CD14-positive monocyte (primary cell): Measurements from ENCODE around the gene SMARCA4. TPM values are rescaled to one million over a fixed set of nuclear protein-coding genes. Genes with fewer than 3 reads are reported as not detected.

Source experiments
- DNase-seq, 3 donors: peaks; one replicate each; pipeline ENCODE4 v3.0.0-alpha.2; 2011 to 2022
- H2AFZ ChIP-seq: 2 replicates; pipeline ENCODE4 v1.6.0; 2012; ENCODE audit warnings: mild to moderate bottlenecking, low read depth, low read length, inconsistent platforms; ENCODE audit not compliant: insufficient read depth, poor library complexity, severe bottlenecking
- H3K27ac ChIP-seq, 2 donors: 1 replicate in 1 of 2; 2 replicates in 1 of 2; pipeline ENCODE4 v1.5.1; 2012 to 2013; ENCODE audit warnings: low read length in 2 of 2, control low read depth in 1 of 2, inconsistent platforms in 1 of 2, low read depth in 1 of 2, mild to moderate bottlenecking in 1 of 2
- H3K27me3 ChIP-seq, 2 donors: one replicate each; pipeline versions ENCODE4 v1.6.0 to v1.6.1; 2011 to 2013; ENCODE audit warnings: low read length in 2 of 2; ENCODE audit not compliant: control insufficient read depth in 2 of 2, insufficient read depth in 2 of 2
- H3K36me3 ChIP-seq, 2 donors: replicated peaks in 1 of 2; 1 replicate in 1 of 2; 2 replicates in 1 of 2; pipeline versions ENCODE4 v1.5.1 to v1.6.1; 2012 to 2013; ENCODE audit warnings: low read length in 2 of 2, control low read depth in 1 of 2, inconsistent platforms in 1 of 2, mild to moderate bottlenecking in 1 of 2; ENCODE audit not compliant: insufficient read depth in 2 of 2, control insufficient read depth in 1 of 2
- H3K4me1 ChIP-seq, 2 donors: 1 replicate in 1 of 2; 2 replicates in 1 of 2; pipeline versions ENCODE4 v1.5.1 to v1.6.1; 2012 to 2013; ENCODE audit warnings: low read length in 2 of 2, control low read depth in 1 of 2, inconsistent platforms in 1 of 2, mild to moderate bottlenecking in 1 of 2, moderate library complexity in 1 of 2; ENCODE audit not compliant: insufficient read depth in 2 of 2, control insufficient read depth in 1 of 2
- H3K4me2 ChIP-seq: replicated peaks from 2 replicates; pipeline ENCODE3; 2012; ENCODE audit warnings: low read length, moderate library complexity, mild to moderate bottlenecking; ENCODE audit not compliant: poor library complexity, severe bottlenecking; ENCODE audit errors: extremely low read depth
- H3K4me3 ChIP-seq, 3 experiments: fragments of 200-600 bp in 1 of 3; sonication (generic) in 1 of 3; replicated peaks in 1 of 3; 1 replicate in 2 of 3; 2 replicates in 1 of 3; pipeline ENCODE4 v1.5.1; 2011 to 2013; ENCODE audit warnings: low read length in 3 of 3, mild to moderate bottlenecking in 3 of 3, control low read depth in 2 of 3, low read depth in 2 of 3, inconsistent platforms in 1 of 3, moderate library complexity in 1 of 3
- H3K79me2 ChIP-seq: 2 replicates; pipeline ENCODE4 v1.6.0; 2012; ENCODE audit warnings: mild to moderate bottlenecking, control low read depth, inconsistent platforms, low read length, moderate library complexity; ENCODE audit not compliant: insufficient read depth
- H3K9ac ChIP-seq: 2 replicates; pipeline ENCODE4 v1.6.0; 2017; ENCODE audit warnings: low read length, mild to moderate bottlenecking; ENCODE audit not compliant: insufficient read depth, poor library complexity, severe bottlenecking
- H3K9me3 ChIP-seq, 2 donors: replicated peaks in 1 of 2; 1 replicate in 1 of 2; 2 replicates in 1 of 2; pipeline versions ENCODE4 v1.5.1 to v1.6.1; 2012 to 2013; ENCODE audit warnings: low read length in 2 of 2, control low read depth in 1 of 2; ENCODE audit not compliant: control insufficient read depth in 1 of 2, insufficient read depth in 1 of 2
- H4K20me1 ChIP-seq: 2 replicates; pipeline ENCODE4 v1.6.0; 2012; ENCODE audit warnings: mild to moderate bottlenecking, low read length, control low read depth, moderate library complexity; ENCODE audit not compliant: insufficient read depth
- H3K27ac Mint-ChIP-seq, 7 donors: one replicate each; pipeline ENCODE4 v1.8.0; 2020; ENCODE audit warnings: mild to moderate bottlenecking in 7 of 7, mixed read lengths in 7 of 7, moderate library complexity in 6 of 7, inconsistent platforms in 2 of 7
- H3K27me3 Mint-ChIP-seq, 3 donors: one replicate each; pipeline ENCODE4 v1.8.0; 2021 to 2022; ENCODE audit warnings: low read depth in 3 of 3, mild to moderate bottlenecking in 3 of 3, mixed read lengths in 3 of 3, moderate library complexity in 3 of 3, inconsistent platforms in 1 of 3
- H3K36me3 Mint-ChIP-seq, 2 donors: one replicate each; pipeline ENCODE4 v1.8.0; 2020; ENCODE audit warnings: mixed read lengths in 2 of 2, inconsistent platforms in 1 of 2, mild to moderate bottlenecking in 1 of 2
- H3K4me1 Mint-ChIP-seq: one replicate; pipeline ENCODE4 v1.8.0; 2020; ENCODE audit warnings: mild to moderate bottlenecking, mixed read lengths
- H3K4me3 Mint-ChIP-seq, 2 donors: one replicate each; pipeline ENCODE4 v1.8.0; 2020; ENCODE audit warnings: mild to moderate bottlenecking in 2 of 2, mixed read lengths in 2 of 2, moderate library complexity in 1 of 2
- H3K9me3 Mint-ChIP-seq, 7 donors: one replicate each; pipeline ENCODE4 v1.8.0; 2020 to 2022; ENCODE audit warnings: mixed read lengths in 7 of 7, mild to moderate bottlenecking in 6 of 7, moderate library complexity in 6 of 7, inconsistent platforms in 2 of 7
- WGBS: methylation state at CpG from one replicate; pipeline ENCODE4 v1.1.5; 2013; ENCODE audit warnings: missing lambda C conversion rate; ENCODE audit not compliant: insufficient coverage; 5-methylcytosine and 5-hydroxymethylcytosine counted together
- intact Hi-C, 2 donors: fragments of 100-400 bp; cut with micrococcal nuclease; formaldehyde crosslinking; loops; one replicate each; pipeline versions ENCODE4 v1.15.0 to v1.15.1; 2023
- polyA minus RNA-seq: library from RNA; depleted of rRNA, polyadenylated mRNA; stranded (reverse); fragments of >200 nt; gene quantifications from 2 replicates; pipeline ENCODE4 v1.2.3, GENCODE V29; 2012
- polyA plus RNA-seq, 3 donors: library from polyadenylated mRNA; depleted of rRNA in 1 of 3; unstranded in 2 of 3; stranded (reverse) in 1 of 3; fragments of 300-500 nt in 2 of 3; fragments of >200 nt in 1 of 3; fragmentation: Illumina TruSeq in 2 of 3; gene quantifications; 1 replicate in 2 of 3; 2 replicates in 1 of 3; pipeline ENCODE4 v1.2.3, GENCODE V29; 2012 to 2021
- total RNA-seq, 12 experiments: library from RNA in 1 of 12; stranded (reverse) in 1 of 12; fragments of 120-200 nt in 1 of 12; gene quantifications; one replicate each; pipeline ENCODE4 v1.2.4 and lab custom pipeline; 2013 to 2026; ENCODE audit warnings: mixed read lengths in 6 of 12, inconsistent platforms in 1 of 12
- TF ChIP-seq, protein P1 (sequence below): fragments of 200-600 bp; IDR thresholded peaks from one replicate; pipeline ENCODE4 v1.8.0; 2022; ENCODE audit warnings: antibody characterized with exemption, mild to moderate bottlenecking

SMARCA4 gene
- total RNA-seq (2013), result 44.3 TPM
- 10 to 100 TPM in 1 of 3 donors, 1 to 10 TPM in 2; 5.1 to 53.3 (median 7.0) TPM for polyA plus RNA-seq
- polyA minus RNA-seq, result 55.4 and 74.5 TPM in 2 replicates
- total RNA-seq (lab: John Stamatoyannopoulos, UW), result 21.6 to 82.8 (median 55.9) reads per million in 11 experiments

DNA sequence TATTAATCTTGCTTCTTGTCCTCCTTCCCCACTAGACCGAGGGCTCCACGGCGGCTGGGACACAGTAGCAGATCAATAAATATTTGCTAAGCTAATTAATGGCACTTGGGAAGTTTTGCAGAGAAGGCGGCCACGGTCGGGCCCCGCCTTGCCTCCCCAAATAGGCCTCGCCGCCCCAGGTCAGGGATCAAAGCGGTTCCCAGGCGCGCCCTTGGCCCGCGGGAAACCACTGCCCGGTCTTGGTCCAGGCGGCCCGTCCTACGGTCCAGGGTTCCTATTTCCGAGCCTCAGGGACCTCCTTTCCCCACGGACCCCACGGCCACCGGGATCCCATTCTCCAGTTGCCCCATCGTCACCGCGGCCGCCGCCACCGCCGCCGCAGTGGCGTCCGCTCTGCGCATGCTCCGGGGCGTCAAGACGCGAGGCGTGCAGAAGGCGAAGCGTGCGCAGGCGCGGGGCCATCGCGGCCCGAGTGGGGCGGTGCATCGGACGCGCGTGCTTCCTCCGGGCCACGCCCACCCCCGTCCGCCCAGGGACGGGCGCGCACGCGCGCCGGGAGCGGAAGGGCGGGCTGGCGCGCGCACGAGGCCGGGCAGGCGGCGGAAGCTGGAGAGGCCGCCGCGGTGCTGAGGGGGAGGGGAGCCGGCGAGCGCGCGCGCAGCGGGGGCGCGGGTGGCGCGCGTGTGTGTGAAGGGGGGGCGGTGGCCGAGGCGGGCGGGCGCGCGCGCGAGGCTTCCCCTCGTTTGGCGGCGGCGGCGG is at the start of gene SMARCA4:
Gene SMARCA4, plus strand, starts transcription at position 717 of the 759 bp plus-strand sequence. CDS start 23,122 bp downstream, outside the sequence.
- Histone ChIP-seq H3K27ac (peak within 1 kb of the TSS; percentile 64 to 92), H3K9ac (peak within 1 kb of the TSS; percentile 90), H3K4me1 (peaks cover 16 to 31% of the 10 kb centered on the region in 2 donors), H3K4me2 (peak within 1 kb of the TSS; percentile 90), H4K20me1 (peaks cover 36% of the 10 kb centered on the region), H3K9me3 (no peaks in the 10 kb centered on the region), H3K36me3 (peaks cover 0 to 6% of the 10 kb centered on the region in 2 donors), H3K4me3 (peak within 1 kb of the TSS; percentile 73 to 88 (median 81)), H2AFZ (peak within 1 kb of the TSS; percentile 98), H3K79me2 (peaks cover 44% of the 10 kb centered on the region), H3K27me3 (no peaks in the 10 kb centered on the region)
- peak; percentile 97 to 98 (median 98) for DNase-seq
- Mint-ChIP-seq H3K9me3 (peaks cover 0 to 1% (median 0%) of the 10 kb centered on the region in 7 donors), H3K4me3 (peak within 1 kb of the TSS; percentile 96 to 97), H3K27ac (peak within 1 kb of the TSS; percentile 85 to 94 (median 91)), H3K4me1 (peaks cover 30% of the 10 kb centered on the region), H3K36me3 (peaks cover 0 to 11% of the 10 kb centered on the region in 2 donors), H3K27me3 (peaks cover 0 to 2% (median 0%) of the 10 kb centered on the region in 3 donors)
- WGBS, result under 1% methylated on average over 96 of the region's 100 CpGs
- intact Hi-C loops, result no loop called here
- TF ChIP-seq, protein P1, sequence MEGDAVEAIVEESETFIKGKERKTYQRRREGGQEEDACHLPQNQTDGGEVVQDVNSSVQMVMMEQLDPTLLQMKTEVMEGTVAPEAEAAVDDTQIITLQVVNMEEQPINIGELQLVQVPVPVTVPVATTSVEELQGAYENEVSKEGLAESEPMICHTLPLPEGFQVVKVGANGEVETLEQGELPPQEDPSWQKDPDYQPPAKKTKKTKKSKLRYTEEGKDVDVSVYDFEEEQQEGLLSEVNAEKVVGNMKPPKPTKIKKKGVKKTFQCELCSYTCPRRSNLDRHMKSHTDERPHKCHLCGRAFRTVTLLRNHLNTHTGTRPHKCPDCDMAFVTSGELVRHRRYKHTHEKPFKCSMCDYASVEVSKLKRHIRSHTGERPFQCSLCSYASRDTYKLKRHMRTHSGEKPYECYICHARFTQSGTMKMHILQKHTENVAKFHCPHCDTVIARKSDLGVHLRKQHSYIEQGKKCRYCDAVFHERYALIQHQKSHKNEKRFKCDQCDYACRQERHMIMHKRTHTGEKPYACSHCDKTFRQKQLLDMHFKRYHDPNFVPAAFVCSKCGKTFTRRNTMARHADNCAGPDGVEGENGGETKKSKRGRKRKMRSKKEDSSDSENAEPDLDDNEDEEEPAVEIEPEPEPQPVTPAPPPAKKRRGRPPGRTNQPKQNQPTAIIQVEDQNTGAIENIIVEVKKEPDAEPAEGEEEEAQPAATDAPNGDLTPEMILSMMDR, result no peak

DNA sequence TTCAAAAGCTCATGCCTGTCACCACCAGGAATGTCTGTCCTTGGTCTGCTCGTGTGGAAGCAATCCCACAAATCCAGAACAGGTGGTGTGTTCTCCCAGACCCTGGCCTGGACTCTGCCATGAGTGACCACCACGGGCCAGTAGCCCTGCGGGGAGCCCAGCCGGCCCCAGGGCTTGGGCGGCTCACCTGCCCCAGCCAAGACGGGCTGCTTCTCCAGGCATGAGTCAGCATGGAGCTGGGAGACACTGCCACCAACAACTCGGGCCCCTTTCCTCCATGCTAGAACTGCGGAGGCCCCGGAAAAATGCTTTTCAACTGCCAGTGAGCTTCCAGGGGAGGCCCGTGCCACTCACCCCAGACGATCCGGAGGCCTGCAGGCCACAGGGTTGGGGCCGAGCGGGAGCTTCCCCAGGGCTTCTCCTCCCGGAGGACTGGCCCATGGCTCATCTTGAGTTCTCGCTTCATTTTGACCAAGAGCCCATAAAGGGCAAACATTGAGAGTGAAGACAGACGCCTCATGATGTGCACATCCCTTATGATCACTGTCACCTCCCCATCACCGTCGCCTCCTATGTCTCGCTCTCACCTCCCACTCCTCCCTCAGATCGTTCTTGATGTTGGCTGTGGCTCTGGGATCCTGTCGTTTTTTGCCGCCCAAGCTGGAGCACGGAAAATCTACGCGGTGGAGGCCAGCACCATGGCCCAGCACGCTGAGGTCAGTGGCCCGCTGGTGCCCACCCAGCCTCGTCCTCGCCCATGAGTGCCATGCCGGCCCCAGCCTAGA is 49.1 kb upstream of the SMARCA4 start:
- DNase-seq, result no peak
- no peak overlapping the region for H3K27ac ChIP-seq
- no peaks in the 10 kb centered on the region for H3K27me3 ChIP-seq
- H3K9me3 ChIP-seq, result no peaks in the 10 kb centered on the region
- TF ChIP-seq, protein P1, result no peak
- no peak overlapping the region for H3K9ac ChIP-seq
- H3K79me2 ChIP-seq, result no peaks in the 10 kb centered on the region
- peaks cover 50 to 83% of the 10 kb centered on the region in 2 donors for H3K36me3 Mint-ChIP-seq
- H3K36me3 ChIP-seq, result peaks cover 53 to 80% of the 10 kb centered on the region in 2 donors
- peaks cover 0 to 2% (median 0%) of the 10 kb centered on the region in 7 donors for H3K9me3 Mint-ChIP-seq
- peaks cover 2% of the 10 kb centered on the region for H3K4me1 Mint-ChIP-seq
- H3K4me3 Mint-ChIP-seq, result no peak overlapping the region
- WGBS, result 97% methylated on average over 22 of the region's 31 CpGs
- no peak overlapping the region for H3K27ac Mint-ChIP-seq
- no peaks in the 10 kb centered on the region for H4K20me1 ChIP-seq
- peaks cover 0 to 3% (median 3%) of the 10 kb centered on the region in 3 donors for H3K27me3 Mint-ChIP-seq
- H2AFZ ChIP-seq, result no peak overlapping the region
- H3K4me3 ChIP-seq, result no peak overlapping the region
- intact Hi-C loops, result no loop called here
- no peak overlapping the region for H3K4me2 ChIP-seq
- H3K4me1 ChIP-seq, result no peaks in the 10 kb centered on the region
